A673 (cell line): ENCODE data around the gene RPS29. TPM values are rescaled to one million over a fixed set of nuclear protein-coding genes. Genes with fewer than 3 reads are reported as not detected.

Experiments
- BruUV-seq: library from RNA; stranded (reverse); fragments of 400-500 nt; replicated peaks from 2 replicates; lab custom pipeline; 2021; lab: Mats Ljungman, UMichigan
- CTCF ChIA-PET: fragments of 300-600 bp; sonication (Branson Sonifier 250); formaldehyde crosslinking; loops from one replicate; lab custom pipeline; 2022; ENCODE audit warnings: antibody characterized with exemption; lab: Charles Lee
- POLR2A ChIA-PET: fragments of 300-600 bp; sonication (Branson Sonifier 250); formaldehyde crosslinking; loops from one replicate; lab custom pipeline; 2022; ENCODE audit warnings: antibody characterized with exemption; ENCODE audit not compliant: low non-redundant PET; lab: Charles Lee
- DNase-seq: peaks from one replicate; pipeline ENCODE4 v3.0.0-alpha.2; 2015; ENCODE audit warnings: low spot score
- H3K27ac ChIP-seq: fragments of 200-600 bp; sonication (generic); 2 replicates; pipeline ENCODE4 v1.5.1; 2016; ENCODE audit warnings: mixed run types, low read depth, mild to moderate bottlenecking, mixed read lengths, antibody characterized with exemption, low read length; ENCODE audit not compliant: poor library complexity, severe bottlenecking
- H3K27me3 ChIP-seq: fragments of 200-600 bp; sonication (generic); replicated peaks from 2 replicates; pipeline ENCODE4 v1.6.1; 2017; ENCODE audit warnings: mixed run types, low read depth, mild to moderate bottlenecking, mixed read lengths, antibody characterized with exemption, low read length; ENCODE audit not compliant: insufficient read depth, poor library complexity
- H3K36me3 ChIP-seq: fragments of 200-600 bp; sonication (generic); 2 replicates; pipeline ENCODE4 v1.6.1; 2016; ENCODE audit warnings: mixed run types, mild to moderate bottlenecking, mixed read lengths, antibody characterized with exemption, low read length; ENCODE audit not compliant: insufficient read depth, poor library complexity, severe bottlenecking
- H3K4me1 ChIP-seq: fragments of 200-600 bp; sonication (generic); 2 replicates; pipeline ENCODE4 v1.6.1; 2017; ENCODE audit warnings: mixed run types, mild to moderate bottlenecking, mixed read lengths, antibody characterized with exemption, low read length; ENCODE audit not compliant: insufficient read depth, poor library complexity, severe bottlenecking
- H3K4me3 ChIP-seq: fragments of 200-600 bp; sonication (generic); 2 replicates; pipeline ENCODE4 v1.5.1; 2016; ENCODE audit warnings: low read depth, mixed run types, mild to moderate bottlenecking, mixed read lengths, low read length; ENCODE audit not compliant: poor library complexity, severe bottlenecking
- H3K9me3 ChIP-seq: fragments of 200-600 bp; sonication (generic); 2 replicates; pipeline ENCODE4 v1.6.1; 2016; ENCODE audit warnings: mixed run types, low read depth, mild to moderate bottlenecking, mixed read lengths, antibody characterized with exemption, low read length; ENCODE audit not compliant: poor library complexity, severe bottlenecking
- EZH2 ChIP-seq: fragments of 200-600 bp; sonication (generic); IDR thresholded peaks from 2 replicates; pipeline ENCODE4 v1.6.1; 2017; ENCODE audit warnings: borderline replicate concordance, low read depth, mild to moderate bottlenecking, mixed read lengths, antibody characterized with exemption, low read length; ENCODE audit not compliant: poor library complexity, severe bottlenecking
- intact Hi-C: fragments of 100-400 bp; cut with micrococcal nuclease; formaldehyde crosslinking; loops from one replicate; pipeline ENCODE4 v1.10.0; 2022; ENCODE audit not compliant: unreplicated experiment
- total RNA-seq: library from RNA; stranded (reverse); gene quantifications from 2 replicates; pipeline ENCODE4 v1.2.3, GENCODE V29; 2021
- TF ChIP-seq, protein P1 (sequence below): fragments of 300-800, 200-600 bp; sonication (generic); conservative IDR thresholded peaks from 2 replicates; pipeline ENCODE4 v1.5.1; 2017; ENCODE audit warnings: low read depth, mild to moderate bottlenecking, antibody characterized with exemption, low read length, moderate library complexity, mixed read lengths

Gene RPS29
- total RNA-seq, 1 experiment from 2014 or later = 1,002 TPM

DNA sequence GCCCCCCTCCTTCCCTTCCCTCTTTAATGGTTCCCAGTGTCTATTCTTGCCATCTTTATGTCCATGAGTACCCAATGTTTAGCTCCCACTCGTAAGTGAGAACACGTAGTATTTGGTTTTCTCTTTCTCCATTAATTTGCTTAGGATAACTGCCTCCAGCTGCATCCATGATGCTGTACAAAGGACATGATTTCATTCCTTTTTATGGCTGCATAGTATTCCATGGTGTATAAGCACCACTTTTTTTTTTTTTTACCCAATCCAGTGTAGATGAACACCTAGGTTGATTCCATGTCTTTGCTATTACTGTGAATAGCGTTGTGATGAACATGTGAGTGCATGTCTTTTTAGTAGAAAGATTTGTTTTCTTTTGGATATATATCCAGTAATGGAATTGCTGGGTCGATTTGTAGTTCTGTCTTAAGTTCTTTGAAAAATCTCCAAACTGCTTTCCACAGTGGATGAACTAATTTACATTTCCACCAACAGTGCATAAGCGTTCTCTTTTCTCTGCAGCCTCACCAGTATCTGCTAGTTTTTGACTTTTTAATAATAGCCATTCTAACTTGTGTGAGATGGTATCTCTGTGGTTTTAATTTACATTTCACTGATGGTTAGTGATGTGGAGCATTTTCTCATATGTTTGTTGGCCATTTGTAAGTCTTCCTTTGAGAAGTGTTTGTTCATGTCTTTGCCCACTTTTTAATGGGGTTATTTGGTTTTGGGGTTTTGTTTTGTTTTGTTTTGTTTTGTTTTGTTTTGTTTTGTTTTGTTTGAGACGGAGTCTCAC lies 26.0 kb downstream of the RPS29 start:
- intact Hi-C loops = no loop called here
- Histone ChIP-seq H3K4me1 (no peaks in the 10 kb centered on the region), H3K36me3 (no peaks in the 10 kb centered on the region), H3K27ac (no peak overlapping the region), H3K9me3 (no peaks in the 10 kb centered on the region), H3K4me3 (no peak overlapping the region), H3K27me3 (no peaks in the 10 kb centered on the region)
- POLR2A ChIA-PET = no interaction called here
- no TSS peak for BruUV-seq
- CTCF ChIA-PET = no interaction called here
- TF ChIP-seq, protein P1, sequence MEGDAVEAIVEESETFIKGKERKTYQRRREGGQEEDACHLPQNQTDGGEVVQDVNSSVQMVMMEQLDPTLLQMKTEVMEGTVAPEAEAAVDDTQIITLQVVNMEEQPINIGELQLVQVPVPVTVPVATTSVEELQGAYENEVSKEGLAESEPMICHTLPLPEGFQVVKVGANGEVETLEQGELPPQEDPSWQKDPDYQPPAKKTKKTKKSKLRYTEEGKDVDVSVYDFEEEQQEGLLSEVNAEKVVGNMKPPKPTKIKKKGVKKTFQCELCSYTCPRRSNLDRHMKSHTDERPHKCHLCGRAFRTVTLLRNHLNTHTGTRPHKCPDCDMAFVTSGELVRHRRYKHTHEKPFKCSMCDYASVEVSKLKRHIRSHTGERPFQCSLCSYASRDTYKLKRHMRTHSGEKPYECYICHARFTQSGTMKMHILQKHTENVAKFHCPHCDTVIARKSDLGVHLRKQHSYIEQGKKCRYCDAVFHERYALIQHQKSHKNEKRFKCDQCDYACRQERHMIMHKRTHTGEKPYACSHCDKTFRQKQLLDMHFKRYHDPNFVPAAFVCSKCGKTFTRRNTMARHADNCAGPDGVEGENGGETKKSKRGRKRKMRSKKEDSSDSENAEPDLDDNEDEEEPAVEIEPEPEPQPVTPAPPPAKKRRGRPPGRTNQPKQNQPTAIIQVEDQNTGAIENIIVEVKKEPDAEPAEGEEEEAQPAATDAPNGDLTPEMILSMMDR = no peak
- TF ChIP-seq EZH2 = no peak
- no peak for DNase-seq

DNA sequence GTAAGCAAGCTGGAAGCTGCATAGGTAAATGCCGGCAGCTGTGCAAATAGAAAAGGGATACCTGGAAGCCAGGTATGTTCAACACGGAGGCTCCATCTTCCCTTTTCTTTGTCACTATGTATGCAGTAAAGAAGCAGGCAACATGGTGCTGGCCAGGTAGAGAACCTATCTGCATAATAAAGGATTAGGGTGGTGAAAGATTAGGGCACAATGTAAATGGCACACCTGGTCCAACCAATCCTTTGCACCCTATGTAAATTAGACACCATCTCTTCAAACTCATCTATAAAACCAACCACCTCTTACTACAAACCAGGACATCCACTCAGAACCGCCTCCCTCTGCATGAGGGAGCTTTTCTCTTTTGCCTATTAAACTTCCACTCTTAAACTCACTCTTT lies 32.3 kb downstream of the RPS29 start:
- no peak for DNase-seq
- H3K4me3 ChIP-seq = no peak overlapping the region
- H3K9me3 ChIP-seq = no peaks in the 10 kb centered on the region
- ChIA-PET POLR2A (no interaction called here), CTCF (no interaction called here)
- no peak overlapping the region for H3K27ac ChIP-seq
- BruUV-seq = no TSS peak
- H3K36me3 ChIP-seq = no peaks in the 10 kb centered on the region
- no peak for TF ChIP-seq EZH2
- TF ChIP-seq, protein P1 = no peak
- H3K27me3 ChIP-seq = no peaks in the 10 kb centered on the region
- intact Hi-C loops = no loop called here
- H3K4me1 ChIP-seq = no peaks in the 10 kb centered on the region

DNA sequence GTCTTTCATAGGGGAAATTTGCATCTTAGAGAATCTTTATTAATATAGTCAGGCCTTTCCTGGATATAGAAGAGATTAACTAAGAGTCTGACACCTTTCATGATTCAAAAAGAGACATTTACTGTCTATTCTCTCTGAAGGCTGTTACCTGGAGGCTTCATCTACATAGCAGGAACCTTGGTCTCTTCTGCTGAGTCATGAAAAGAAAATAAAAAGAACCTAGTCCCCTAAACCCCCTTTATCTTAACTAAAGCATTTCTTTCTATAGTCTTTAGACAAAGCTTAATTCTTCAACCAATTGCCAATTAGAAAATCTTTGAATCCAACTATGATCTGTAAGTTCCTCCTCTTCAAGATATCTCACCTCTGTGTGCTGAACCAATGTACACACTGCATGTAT lies 33.1 kb downstream of the RPS29 start:
- Histone ChIP-seq H3K36me3 (no peaks in the 10 kb centered on the region), H3K4me1 (no peaks in the 10 kb centered on the region), H3K9me3 (no peaks in the 10 kb centered on the region), H3K4me3 (no peak overlapping the region), H3K27me3 (no peaks in the 10 kb centered on the region), H3K27ac (no peak overlapping the region)
- no peak for TF ChIP-seq EZH2
- TF ChIP-seq, protein P1 = no peak
- intact Hi-C loops = no loop called here
- DNase-seq = no peak
- POLR2A ChIA-PET = no interaction called here
- CTCF ChIA-PET = no interaction called here
- BruUV-seq = no TSS peak
